Liver (tissue), 9 donors: ENCODE measurements around the gene GALNT14. TPM values are rescaled to one million over a fixed set of nuclear protein-coding genes. Genes with fewer than 3 reads are reported as not detected.

Experiments used
- DNase-seq: peaks from one replicate; pipeline ENCODE4 v3.0.0-alpha.2; 2017; ENCODE audit warnings: low spot score
- H3K27ac ChIP-seq, 2 donors: one replicate each; pipeline ENCODE4 v1.7.0; 2013; ENCODE audit warnings: inconsistent platforms in 2 of 2, low read length in 2 of 2, control low read depth in 1 of 2, low read depth in 1 of 2, mild to moderate bottlenecking in 1 of 2
- H3K27me3 ChIP-seq, 4 donors: one replicate each; pipeline versions ENCODE4 v1.6.1 to v1.7.0; 2013; ENCODE audit warnings: low read length in 3 of 4, inconsistent platforms in 1 of 4, mild to moderate bottlenecking in 1 of 4, moderate library complexity in 1 of 4; ENCODE audit not compliant: control insufficient read depth in 4 of 4, insufficient read depth in 4 of 4
- H3K36me3 ChIP-seq, 4 donors: one replicate each; pipeline versions ENCODE4 v1.6.1 to v1.7.0; 2013; ENCODE audit warnings: low read length in 3 of 4, mild to moderate bottlenecking in 3 of 4, low read depth in 1 of 4, moderate library complexity in 1 of 4; ENCODE audit not compliant: control insufficient read depth in 4 of 4, insufficient read depth in 3 of 4
- H3K4me1 ChIP-seq, 4 donors: one replicate each; pipeline versions ENCODE4 v1.6.1 to v1.7.0; 2013; ENCODE audit warnings: low read length in 3 of 4, mild to moderate bottlenecking in 3 of 4, moderate library complexity in 1 of 4; ENCODE audit not compliant: control insufficient read depth in 4 of 4, insufficient read depth in 4 of 4
- H3K4me3 ChIP-seq, 3 donors: one replicate each; pipeline versions ENCODE4 v1.6.1 to v1.7.0; 2013; ENCODE audit warnings: low read length in 3 of 3, control low read depth in 1 of 3, low read depth in 1 of 3, mild to moderate bottlenecking in 1 of 3
- H3K9ac ChIP-seq, 2 donors: one replicate each; pipeline ENCODE4 v1.7.0; 2013; ENCODE audit warnings: low read length in 2 of 2, mild to moderate bottlenecking in 2 of 2, moderate library complexity in 2 of 2, control low read depth in 1 of 2, low read depth in 1 of 2
- H3K9me3 ChIP-seq, 4 donors: one replicate each; pipeline versions ENCODE4 v1.6.1 to v1.7.0; 2013; ENCODE audit warnings: low read length in 3 of 4; ENCODE audit not compliant: control insufficient read depth in 4 of 4
- EGR1 ChIP-seq, 2 donors: IDR thresholded peaks; 2 replicates each; pipeline ENCODE4 v1.6.1; 2016 to 2018; ENCODE audit warnings: antibody characterized with exemption in 2 of 2, low read depth in 2 of 2
- FOXA1 ChIP-seq: IDR thresholded peaks from 2 replicates; pipeline ENCODE4 v1.6.1; 2016; ENCODE audit warnings: antibody characterized with exemption
- FOXA2 ChIP-seq: IDR thresholded peaks from 2 replicates; pipeline ENCODE4 v1.6.1; 2016; ENCODE audit warnings: antibody characterized with exemption
- GABPA ChIP-seq, 2 donors: IDR thresholded peaks in 1 of 2; conservative IDR thresholded peaks in 1 of 2; 2 replicates each; pipeline ENCODE4 v1.6.1; 2016; ENCODE audit warnings: antibody characterized with exemption in 2 of 2, mild to moderate bottlenecking in 1 of 2, moderate library complexity in 1 of 2
- HNF4A ChIP-seq, 2 donors: conservative IDR thresholded peaks; 2 replicates each; pipeline ENCODE4 v1.6.1; 2016; ENCODE audit warnings: antibody characterized with exemption in 2 of 2, mild to moderate bottlenecking in 2 of 2
- HNF4G ChIP-seq: IDR thresholded peaks from 2 replicates; pipeline ENCODE4 v1.6.1; 2016; ENCODE audit warnings: antibody characterized with exemption
- JUND ChIP-seq, 2 donors: IDR thresholded peaks; 2 replicates each; pipeline ENCODE4 v1.6.1; 2016; ENCODE audit warnings: antibody characterized with exemption in 2 of 2
- MAX ChIP-seq: IDR thresholded peaks from 2 replicates; pipeline ENCODE4 v1.6.1; 2016; ENCODE audit warnings: antibody characterized with exemption
- NR2F2 ChIP-seq: IDR thresholded peaks from 2 replicates; pipeline ENCODE4 v1.6.1; 2016; ENCODE audit warnings: antibody characterized with exemption
- RAD21 ChIP-seq, 2 donors: IDR thresholded peaks; 2 replicates each; pipeline ENCODE4 v1.6.1; 2016; ENCODE audit warnings: antibody characterized with exemption in 2 of 2, mild to moderate bottlenecking in 2 of 2
- REST ChIP-seq: IDR thresholded peaks from 2 replicates; pipeline ENCODE4 v1.6.1; 2016; ENCODE audit warnings: antibody characterized with exemption, mild to moderate bottlenecking
- RXRA ChIP-seq, 2 donors: IDR thresholded peaks; 2 replicates each; pipeline ENCODE4 v1.6.1; 2017 to 2018; ENCODE audit warnings: antibody characterized with exemption in 2 of 2, mild to moderate bottlenecking in 1 of 2
- SP1 ChIP-seq: IDR thresholded peaks from 2 replicates; pipeline ENCODE4 v1.6.1; 2018; ENCODE audit warnings: antibody characterized with exemption, mild to moderate bottlenecking
- TAF1 ChIP-seq: conservative IDR thresholded peaks from 2 replicates; pipeline ENCODE4 v1.6.1; 2016; ENCODE audit warnings: antibody characterized with exemption, mild to moderate bottlenecking
- YY1 ChIP-seq: IDR thresholded peaks from 2 replicates; pipeline ENCODE4 v1.6.1; 2016; ENCODE audit warnings: antibody characterized with exemption, mild to moderate bottlenecking
- ZBTB33 ChIP-seq: IDR thresholded peaks from 2 replicates; pipeline ENCODE4 v1.6.1; 2016; ENCODE audit warnings: antibody characterized with exemption
- WGBS: extraction: QIAGEN DNeasy Blood & Tissue Kit; methylation state at CpG from one replicate; pipeline ENCODE4 v1.1.7; 2013; 5-methylcytosine and 5-hydroxymethylcytosine counted together
- polyA plus RNA-seq, 2 donors: library from polyadenylated mRNA; stranded (reverse) in 1 of 2; unstranded in 1 of 2; fragments of 200-250 nt in 1 of 2; fragments of >200 nt in 1 of 2; fragmentation: Nextera tagmentation in 1 of 2; extraction: Ambion mirVana in 1 of 2; gene quantifications; one replicate each; pipeline versions ENCODE4 v1.2.1 to v1.2.3, GENCODE V29; 2013 to 2015
- total RNA-seq, 2 donors: library from RNA; depleted of rRNA; stranded (reverse); fragments of >200 nt; gene quantifications; one replicate each; pipeline ENCODE4 v1.2.3, GENCODE V29; 2014
- TF ChIP-seq, protein P1 (sequence below): IDR thresholded peaks from 2 replicates; pipeline ENCODE4 v1.6.1; 2016; ENCODE audit warnings: antibody characterized with exemption
- TF ChIP-seq, protein P2 (sequence below): fragments of 150-350 bp; IDR thresholded peaks from 2 replicates; pipeline ENCODE4 v1.5.1; 2017; ENCODE audit warnings: improper control_type of control experiment, low read depth, low read length; ENCODE audit not compliant: missing input control
- donor health status: healthy.
- donor health status: healthy.
- donor health status: healthy.
- donor health status: healthy.
- donor health status: healthy.

Gene GALNT14
- total and polyA plus RNA-seq, 4 donors, result 0.86 to 2.0 (median 1.5) TPM

DNA sequence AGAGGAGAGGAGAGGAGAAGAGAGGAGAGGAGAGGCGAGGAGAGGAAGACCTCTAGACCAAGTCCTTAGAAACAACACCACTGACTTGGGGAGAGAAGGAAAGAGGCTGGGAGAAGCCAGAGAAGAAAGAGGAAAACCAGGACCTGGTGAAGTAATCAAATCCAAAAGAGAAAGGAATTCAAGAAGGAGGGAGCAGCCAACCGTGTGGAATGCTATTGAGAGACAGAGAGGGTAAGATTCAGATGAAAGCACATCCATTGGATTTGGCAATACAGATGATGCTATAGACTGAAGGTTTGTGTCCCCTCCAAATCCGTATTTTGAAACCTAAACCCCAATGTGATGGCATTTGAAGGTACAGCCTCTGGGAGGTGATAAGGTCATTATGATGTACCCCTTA is 50.7 kb downstream of the GALNT14 start:
- H3K4me1 ChIP-seq, result no peaks in the 10 kb centered on the region
- no peak overlapping the region for H3K27ac ChIP-seq
- H3K27me3 ChIP-seq, result no peaks in the 10 kb centered on the region
- no peak overlapping the region for H3K4me3 ChIP-seq
- H3K9me3 ChIP-seq, result peaks cover 0 to 4% (median 1%) of the 10 kb centered on the region in 4 donors
- 74% methylated on average over 3 of the region's 3 CpGs for WGBS
- DNase-seq, result no peak
- TF ChIP-seq YY1, result no peak
- no peak for TF ChIP-seq HNF4A (conservative IDR thresholded peaks at IDR 0.05)
- TF ChIP-seq MAX, result no peak
- no peak for TF ChIP-seq FOXA1
- no peak for TF ChIP-seq RXRA (IDR thresholded peaks at IDR 0.05)
- no peak for TF ChIP-seq JUND (IDR thresholded peaks at IDR 0.05)
- no peak for TF ChIP-seq NR2F2
- TF ChIP-seq FOXA2, result no peak
- no peak for TF ChIP-seq GABPA (IDR thresholded peaks at IDR 0.05 in 1 of 2, conservative IDR thresholded peaks at IDR 0.05 in 1 of 2)
- TF ChIP-seq EGR1 (IDR thresholded peaks at IDR 0.05; ENCODE audit: low read depth in 2 of 2), result no peak
- no peak for TF ChIP-seq ZBTB33
- no peak for TF ChIP-seq REST
- TF ChIP-seq, protein P1, sequence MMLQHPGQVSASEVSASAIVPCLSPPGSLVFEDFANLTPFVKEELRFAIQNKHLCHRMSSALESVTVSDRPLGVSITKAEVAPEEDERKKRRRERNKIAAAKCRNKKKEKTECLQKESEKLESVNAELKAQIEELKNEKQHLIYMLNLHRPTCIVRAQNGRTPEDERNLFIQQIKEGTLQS, result no peak
- TF ChIP-seq, protein P2, sequence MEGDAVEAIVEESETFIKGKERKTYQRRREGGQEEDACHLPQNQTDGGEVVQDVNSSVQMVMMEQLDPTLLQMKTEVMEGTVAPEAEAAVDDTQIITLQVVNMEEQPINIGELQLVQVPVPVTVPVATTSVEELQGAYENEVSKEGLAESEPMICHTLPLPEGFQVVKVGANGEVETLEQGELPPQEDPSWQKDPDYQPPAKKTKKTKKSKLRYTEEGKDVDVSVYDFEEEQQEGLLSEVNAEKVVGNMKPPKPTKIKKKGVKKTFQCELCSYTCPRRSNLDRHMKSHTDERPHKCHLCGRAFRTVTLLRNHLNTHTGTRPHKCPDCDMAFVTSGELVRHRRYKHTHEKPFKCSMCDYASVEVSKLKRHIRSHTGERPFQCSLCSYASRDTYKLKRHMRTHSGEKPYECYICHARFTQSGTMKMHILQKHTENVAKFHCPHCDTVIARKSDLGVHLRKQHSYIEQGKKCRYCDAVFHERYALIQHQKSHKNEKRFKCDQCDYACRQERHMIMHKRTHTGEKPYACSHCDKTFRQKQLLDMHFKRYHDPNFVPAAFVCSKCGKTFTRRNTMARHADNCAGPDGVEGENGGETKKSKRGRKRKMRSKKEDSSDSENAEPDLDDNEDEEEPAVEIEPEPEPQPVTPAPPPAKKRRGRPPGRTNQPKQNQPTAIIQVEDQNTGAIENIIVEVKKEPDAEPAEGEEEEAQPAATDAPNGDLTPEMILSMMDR, result no peak
- TF ChIP-seq HNF4G, result no peak
- no peak for TF ChIP-seq RAD21 (IDR thresholded peaks at IDR 0.05)
- TF ChIP-seq TAF1, result no peak
- TF ChIP-seq SP1, result no peak
- no peaks in the 10 kb centered on the region for H3K36me3 ChIP-seq
- H3K9ac ChIP-seq, result no peak overlapping the region
